ENCODE results near the gene CNTNAP2.

- TF ChIP-seq, protein P1, sequence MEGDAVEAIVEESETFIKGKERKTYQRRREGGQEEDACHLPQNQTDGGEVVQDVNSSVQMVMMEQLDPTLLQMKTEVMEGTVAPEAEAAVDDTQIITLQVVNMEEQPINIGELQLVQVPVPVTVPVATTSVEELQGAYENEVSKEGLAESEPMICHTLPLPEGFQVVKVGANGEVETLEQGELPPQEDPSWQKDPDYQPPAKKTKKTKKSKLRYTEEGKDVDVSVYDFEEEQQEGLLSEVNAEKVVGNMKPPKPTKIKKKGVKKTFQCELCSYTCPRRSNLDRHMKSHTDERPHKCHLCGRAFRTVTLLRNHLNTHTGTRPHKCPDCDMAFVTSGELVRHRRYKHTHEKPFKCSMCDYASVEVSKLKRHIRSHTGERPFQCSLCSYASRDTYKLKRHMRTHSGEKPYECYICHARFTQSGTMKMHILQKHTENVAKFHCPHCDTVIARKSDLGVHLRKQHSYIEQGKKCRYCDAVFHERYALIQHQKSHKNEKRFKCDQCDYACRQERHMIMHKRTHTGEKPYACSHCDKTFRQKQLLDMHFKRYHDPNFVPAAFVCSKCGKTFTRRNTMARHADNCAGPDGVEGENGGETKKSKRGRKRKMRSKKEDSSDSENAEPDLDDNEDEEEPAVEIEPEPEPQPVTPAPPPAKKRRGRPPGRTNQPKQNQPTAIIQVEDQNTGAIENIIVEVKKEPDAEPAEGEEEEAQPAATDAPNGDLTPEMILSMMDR (IDR thresholded peaks at IDR 0.05): no peak
- no peak for TF ChIP-seq POLR2A (IDR thresholded peaks at IDR 0.05)
These were observed 272.3 kb downstream of the CNTNAP2 start for GRCh38 chr7:146388928-146389327.
